HL-60 (cell line): Measurements from ENCODE around the gene ZACN.

ENCODE experiments used
- DNase-seq, 2 experiments: peaks; one replicate each; pipeline ENCODE4 v3.0.0-alpha.2; 2010 to 2020; ENCODE audit warnings: low read depth in 1 of 2, low spot score in 1 of 2
- H3K27ac ChIP-seq: fragments of 250-450 bp; sonication (Bioruptor Pico); replicated peaks from 2 replicates; pipeline ENCODE4 v1.5.1; 2020; ENCODE audit warnings: mild to moderate bottlenecking, moderate library complexity
- H3K27me3 ChIP-seq: fragments of 250-450 bp; sonication (Bioruptor Pico); 2 replicates; pipeline ENCODE4 v1.5.1; 2021; ENCODE audit warnings: mild to moderate bottlenecking, moderate library complexity; ENCODE audit not compliant: insufficient read depth, poor library complexity, severe bottlenecking
- H3K4me3 ChIP-seq: replicated peaks from 2 replicates; pipeline ENCODE4 v1.5.1; 2011; ENCODE audit warnings: mild to moderate bottlenecking, control low read depth, low read length; ENCODE audit not compliant: insufficient read depth
- CTCF ChIP-seq: IDR thresholded peaks from one replicate; pipeline ENCODE4 v1.5.1; 2011; ENCODE audit warnings: low read length, control low read depth, inconsistent platforms; ENCODE audit not compliant: insufficient read depth
- GABPA ChIP-seq: IDR thresholded peaks from 2 replicates; pipeline ENCODE4 v1.6.1; 2012; ENCODE audit warnings: low read depth
- POLR2AphosphoS5 ChIP-seq: IDR thresholded peaks from 2 replicates; pipeline ENCODE4 v1.6.1; 2012; ENCODE audit warnings: low read depth
- REST ChIP-seq: IDR thresholded peaks from 2 replicates; pipeline ENCODE4 v1.6.1; 2012; ENCODE audit warnings: low read depth; ENCODE audit not compliant: insufficient replicate concordance
- SPI1 ChIP-seq: IDR thresholded peaks from 2 replicates; pipeline ENCODE4 v1.6.1; 2012; ENCODE audit warnings: low read depth, mild to moderate bottlenecking, borderline replicate concordance

Gene ZACN

GRCh38 chr17:76046064-76046463 lies 32.9 kb upstream of the ZACN start:
- H3K27ac ChIP-seq: no peak overlapping the region
- no peak overlapping the region for H3K4me3 ChIP-seq
- H3K27me3 ChIP-seq: no peaks in the 10 kb centered on the region
- DNase-seq: no peak
- no peak for TF ChIP-seq SPI1
- TF ChIP-seq POLR2AphosphoS5: no peak
- TF ChIP-seq REST: no peak
- TF ChIP-seq CTCF: no peak
- TF ChIP-seq GABPA: no peak

GRCh38 chr17:76048025-76048605 lies 30.9 kb upstream of the ZACN start:
- H3K27me3 ChIP-seq: no peaks in the 10 kb centered on the region
- no peak for DNase-seq
- no peak overlapping the region for H3K4me3 ChIP-seq
- TF ChIP-seq SPI1: no peak
- no peak for TF ChIP-seq GABPA
- no peak for TF ChIP-seq CTCF
- no peak for TF ChIP-seq POLR2AphosphoS5
- no peak for TF ChIP-seq REST
- no peak overlapping the region for H3K27ac ChIP-seq

- no peaks in the 10 kb centered on the region for H3K27me3 ChIP-seq
- TF ChIP-seq CTCF (no peak), GABPA (no peak), REST (no peak), SPI1 (no peak), POLR2AphosphoS5 (no peak)
- H3K27ac ChIP-seq: no peak overlapping the region
- H3K4me3 ChIP-seq: no peak overlapping the region
- no peak for DNase-seq
Measured at GRCh38 chr17:76048711-76049110, 30.3 kb upstream of the ZACN start.
